GM13977 (cell line): Measurements from ENCODE around the gene DDX31.

Experiments
- DNase-seq: peaks from one replicate; pipeline ENCODE4 v3.0.0; 2012; ENCODE audit warnings: low spot score
- CTCF ChIP-seq: IDR thresholded peaks from 2 replicates; pipeline ENCODE4 v1.5.1; 2012; ENCODE audit warnings: mild to moderate bottlenecking, control low read depth; ENCODE audit not compliant: insufficient read depth; ENCODE audit errors: extremely low read depth, missing control alignments
- in situ Hi-C: fragments of 300-500 bp; cut with MboI; formaldehyde crosslinking; loops from one replicate; pipeline ENCODE4 v1.12.0; 2022; ENCODE audit warnings: low sequenced_read_pairs, low pct_unique_long_range_greater_than_20kb, mixed read lengths, inconsistent platforms; ENCODE audit not compliant: unreplicated experiment

The DDX31 gene

GRCh38 chr9:132552041-132552440 is 117.7 kb downstream of the DDX31 start:
- in situ Hi-C loops = no loop called here

GRCh38 chr9:132551556-132551955 is 118.2 kb downstream of the DDX31 start:
- in situ Hi-C loops = no loop called here
- DNase-seq = no peak
- TF ChIP-seq CTCF = no peak

More at GRCh38 chr9:132552041-132552440, 117.7 kb downstream of the DDX31 start:
- no peak for TF ChIP-seq CTCF
- no peak for DNase-seq

- no peak for TF ChIP-seq CTCF
- in situ Hi-C loops = no loop called here
- no peak for DNase-seq
Observed at GRCh38 chr9:132548751-132549640, 120.8 kb downstream of the DDX31 start.

- DNase-seq = no peak
- no peak for TF ChIP-seq CTCF
- in situ Hi-C loops = no loop called here
Observed at GRCh38 chr9:132547976-132548730, 121.6 kb downstream of the DDX31 start.

- DNase-seq = no peak
- no peak for TF ChIP-seq CTCF
- in situ Hi-C loops = no loop called here
Observed at GRCh38 chr9:132547436-132547835, 122.3 kb downstream of the DDX31 start.

- no peak for TF ChIP-seq CTCF
- DNase-seq = no peak
- in situ Hi-C loops = no loop called here
Observed at GRCh38 chr9:132547052-132547431, 122.7 kb downstream of the DDX31 start.
